Measurements from ENCODE around the gene GPC5.
"Not testable (repeated sequence)": the region's sequence is repeated elsewhere in the genome, so short reads cannot be mapped to it uniquely, and the experiment has no call there.

The GPC5 gene

DNA sequence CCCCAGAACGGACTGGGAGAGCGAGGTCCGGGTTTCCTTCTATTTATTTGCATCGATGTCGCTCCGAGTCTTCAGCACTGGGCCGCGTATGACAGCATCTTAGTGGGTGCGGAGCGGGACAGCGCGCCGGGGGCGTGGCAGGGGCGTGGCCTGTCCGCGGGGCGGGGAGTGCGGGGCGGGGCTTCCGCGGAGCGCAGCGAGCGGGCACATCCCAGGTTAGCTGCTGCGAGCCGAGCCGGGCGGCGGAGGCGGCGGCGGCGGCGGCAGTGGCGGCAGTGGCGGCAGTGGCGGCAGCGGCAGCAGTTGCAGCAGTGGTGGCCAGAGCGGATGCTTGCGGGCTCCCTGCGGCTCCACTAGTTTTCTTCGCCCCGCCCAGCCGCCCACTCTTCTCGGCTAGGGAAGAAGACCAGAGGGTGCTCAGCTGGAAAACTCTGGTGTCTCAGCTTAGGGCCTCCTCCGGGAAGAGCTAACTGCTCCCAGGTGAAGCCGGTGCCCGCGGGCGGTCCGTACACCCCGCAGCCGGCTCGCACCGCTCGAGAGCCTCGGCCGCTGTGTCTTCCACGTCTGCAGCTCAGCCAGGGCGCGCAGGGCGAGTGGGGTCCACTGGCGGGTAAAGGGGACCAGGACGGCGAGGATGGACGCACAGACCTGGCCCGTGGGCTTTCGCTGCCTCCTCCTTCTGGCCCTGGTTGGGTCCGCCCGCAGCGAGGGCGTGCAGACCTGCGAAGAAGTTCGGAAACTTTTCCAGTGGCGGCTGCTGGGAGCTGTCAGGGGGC, at the start of gene GPC5:
Gene GPC5 (plus strand): TSS at position 209 of the 776 bp plus-strand sequence.
- peak; percentile 45 for DNase-seq (ENCODE audit: low read depth, low spot score)
- in situ Hi-C loops (cut with HindIII; ENCODE audit: low sequenced_read_pairs): no loop called here
- TF ChIP-seq, protein P1, sequence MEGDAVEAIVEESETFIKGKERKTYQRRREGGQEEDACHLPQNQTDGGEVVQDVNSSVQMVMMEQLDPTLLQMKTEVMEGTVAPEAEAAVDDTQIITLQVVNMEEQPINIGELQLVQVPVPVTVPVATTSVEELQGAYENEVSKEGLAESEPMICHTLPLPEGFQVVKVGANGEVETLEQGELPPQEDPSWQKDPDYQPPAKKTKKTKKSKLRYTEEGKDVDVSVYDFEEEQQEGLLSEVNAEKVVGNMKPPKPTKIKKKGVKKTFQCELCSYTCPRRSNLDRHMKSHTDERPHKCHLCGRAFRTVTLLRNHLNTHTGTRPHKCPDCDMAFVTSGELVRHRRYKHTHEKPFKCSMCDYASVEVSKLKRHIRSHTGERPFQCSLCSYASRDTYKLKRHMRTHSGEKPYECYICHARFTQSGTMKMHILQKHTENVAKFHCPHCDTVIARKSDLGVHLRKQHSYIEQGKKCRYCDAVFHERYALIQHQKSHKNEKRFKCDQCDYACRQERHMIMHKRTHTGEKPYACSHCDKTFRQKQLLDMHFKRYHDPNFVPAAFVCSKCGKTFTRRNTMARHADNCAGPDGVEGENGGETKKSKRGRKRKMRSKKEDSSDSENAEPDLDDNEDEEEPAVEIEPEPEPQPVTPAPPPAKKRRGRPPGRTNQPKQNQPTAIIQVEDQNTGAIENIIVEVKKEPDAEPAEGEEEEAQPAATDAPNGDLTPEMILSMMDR (IDR thresholded peaks at IDR 0.05; ENCODE audit: low read depth, low read length): no peak
- peak within 1 kb of the TSS; percentile 51 for H3K4me3 ChIP-seq (ENCODE audit: low read depth, low read length)

DNA sequence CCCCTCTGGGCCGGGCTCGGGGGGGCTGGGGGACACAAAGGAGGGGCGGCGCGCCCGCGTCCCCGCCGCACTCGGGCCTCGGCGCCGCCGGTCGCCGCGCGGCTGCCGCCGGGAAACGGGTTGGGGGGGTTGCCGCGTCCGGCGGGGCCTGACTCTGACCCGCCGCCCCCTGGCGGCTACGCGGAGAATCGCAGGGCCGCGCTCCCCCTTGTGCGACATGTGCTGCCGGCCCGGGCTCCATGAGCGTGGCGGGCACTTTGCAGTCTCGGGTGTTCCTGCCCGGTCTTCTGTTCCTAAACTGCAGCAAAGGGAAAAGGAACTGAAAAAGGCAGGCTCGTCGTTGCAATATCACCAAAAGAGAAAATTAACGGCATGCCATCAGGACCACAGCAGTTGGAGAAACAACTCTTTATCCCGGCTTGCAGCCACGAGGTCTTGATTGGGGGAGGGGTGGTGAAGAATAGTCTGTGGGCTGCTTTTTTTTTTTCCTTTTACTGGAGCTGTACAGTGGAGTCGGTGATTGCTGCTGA, 49.5 kb upstream of the GPC5 start:
- in situ Hi-C loops (cut with HindIII; ENCODE audit: low sequenced_read_pairs): no loop called here
- TF ChIP-seq, protein P1 (IDR thresholded peaks at IDR 0.05; ENCODE audit: low read depth, low read length): peak; percentile 92
- DNase-seq (ENCODE audit: low read depth, low spot score): peak; percentile 91
- H3K4me3 ChIP-seq (ENCODE audit: low read depth, low read length): peak overlapping the region; percentile 72

GRCh38 chr13:91349992-91350911, 48.2 kb upstream of the GPC5 start:
- DNase-seq (ENCODE audit: low read depth, low spot score): no peak
- peak overlapping the region; percentile 72 for H3K4me3 ChIP-seq (ENCODE audit: low read depth, low read length)
- TF ChIP-seq, protein P1 (IDR thresholded peaks at IDR 0.05; ENCODE audit: low read depth, low read length): no peak
- in situ Hi-C loops (cut with HindIII; ENCODE audit: low sequenced_read_pairs): no loop called here

- no peak overlapping the region for H3K4me3 ChIP-seq (ENCODE audit: low read depth, low read length)
- DNase-seq (ENCODE audit: low read depth, low spot score): no peak
- TF ChIP-seq, protein P1 (IDR thresholded peaks at IDR 0.05; ENCODE audit: low read depth, low read length): no peak
- in situ Hi-C loops (cut with HindIII; ENCODE audit: low sequenced_read_pairs): no loop called here
Measured at GRCh38 chr13:91351123-91351522, 47.3 kb upstream of the GPC5 start.

DNA sequence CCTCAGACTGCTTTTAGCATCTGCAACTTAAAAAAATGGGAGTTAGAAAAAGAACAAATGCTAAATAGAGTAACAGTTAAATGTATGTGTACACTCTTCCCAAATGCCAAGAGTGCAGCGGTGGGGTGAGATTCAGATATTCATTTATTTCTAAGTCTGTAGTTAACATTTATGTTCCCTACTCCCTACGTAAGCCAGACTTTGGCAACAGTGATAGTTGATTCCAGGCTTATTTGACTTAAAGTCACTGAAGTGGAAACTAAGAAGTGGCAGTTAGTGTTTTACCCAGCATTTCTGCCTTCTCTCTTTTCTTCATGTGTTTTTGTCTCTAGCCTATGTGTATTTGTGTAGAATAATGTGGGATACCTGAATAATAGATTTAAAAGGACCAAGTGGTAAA, 46.4 kb upstream of the GPC5 start:
- no peak for DNase-seq (ENCODE audit: low read depth, low spot score)
- no peak overlapping the region for H3K4me3 ChIP-seq (ENCODE audit: low read depth, low read length)
- in situ Hi-C loops (cut with HindIII; ENCODE audit: low sequenced_read_pairs): no loop called here
- TF ChIP-seq, protein P1 (IDR thresholded peaks at IDR 0.05; ENCODE audit: low read depth, low read length): no peak

DNA sequence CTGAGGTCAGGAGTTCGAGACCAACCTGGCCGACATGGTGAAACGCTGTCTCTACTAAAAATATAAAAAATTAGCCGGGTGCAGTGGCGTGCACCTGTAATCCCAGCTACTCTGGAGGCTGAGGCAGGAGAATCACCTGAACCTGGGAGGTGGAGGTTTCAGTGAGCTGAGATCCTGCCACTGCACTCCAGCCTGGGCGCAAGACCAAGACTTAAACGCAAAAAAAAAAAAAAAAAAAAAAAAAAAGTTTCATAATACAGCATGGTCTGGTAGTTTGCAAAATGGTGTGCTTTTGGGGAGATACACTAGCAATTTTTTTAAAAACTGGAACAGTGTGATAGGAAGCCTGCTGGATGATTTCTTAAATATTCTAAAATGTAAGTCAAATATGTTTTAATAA, 45.5 kb upstream of the GPC5 start:
- DNase-seq (ENCODE audit: low read depth, low spot score); in situ Hi-C loops (cut with HindIII; ENCODE audit: low sequenced_read_pairs); H3K4me3 ChIP-seq (ENCODE audit: low read depth, low read length): not testable (repeated sequence)
